T-cell (primary cell): ENCODE data around the gene FOXN3. TPM values are rescaled to one million over a fixed set of nuclear protein-coding genes. Genes with fewer than 3 reads are reported as not detected.

ENCODE experiments used
- ATAC-seq, 4 experiments: fragments of 200-7000 bp in 3 of 4; fragments of 150-1000 bp in 1 of 4; cut with Tn5 transposase; replicated peaks in 1 of 4; 1 replicate in 3 of 4; 2 replicates in 1 of 4; pipeline ENCODE4 v1.10.0; 2021; ENCODE audit warnings: moderate library complexity in 3 of 4, mild to moderate bottlenecking in 2 of 4, moderate number of reproducible peaks in 1 of 4
- CTCF ChIA-PET, 2 donors: fragments of 300-600 bp; sonication (Branson Sonifier 250); formaldehyde crosslinking; loops; one replicate each; lab custom pipeline; 2022; ENCODE audit warnings: antibody characterized with exemption in 2 of 2; lab: Charles Lee
- POLR2A ChIA-PET, 2 donors: fragments of 300-600 bp; sonication (Branson Sonifier 250); formaldehyde crosslinking; loops; one replicate each; lab custom pipeline; 2022; ENCODE audit warnings: antibody characterized with exemption in 2 of 2; lab: Charles Lee
- DNase-seq, 35 experiments: peaks; one replicate each; pipeline versions ENCODE4 v3.0.0 to v3.0.0-alpha.2; 2013 to 2023
- H3K27ac ChIP-seq: one replicate; pipeline ENCODE4 v1.5.1; 2013; ENCODE audit warnings: low read length
- H3K27me3 ChIP-seq, 2 experiments: replicated peaks in 1 of 2; 1 replicate in 1 of 2; 2 replicates in 1 of 2; pipeline versions ENCODE4 v1.6.1 to v1.7.0; 2013; ENCODE audit warnings: low read length in 1 of 2, mixed read lengths in 1 of 2; ENCODE audit not compliant: control insufficient read depth in 2 of 2, insufficient read depth in 2 of 2; ENCODE audit errors: extremely low read depth in 1 of 2
- H3K36me3 ChIP-seq, 2 donors: 1 replicate in 1 of 2; 2 replicates in 1 of 2; pipeline versions ENCODE4 v1.6.1 to v1.7.0; 2013; ENCODE audit warnings: low read length in 1 of 2; ENCODE audit not compliant: control insufficient read depth in 2 of 2, insufficient read depth in 1 of 2; ENCODE audit errors: extremely low read depth in 1 of 2
- H3K4me1 ChIP-seq, 2 experiments: 1 replicate in 1 of 2; 2 replicates in 1 of 2; pipeline versions ENCODE4 v1.6.1 to v1.7.0; 2013; ENCODE audit warnings: low read length in 2 of 2, mixed read lengths in 1 of 2; ENCODE audit not compliant: insufficient read depth in 2 of 2, control insufficient read depth in 1 of 2; ENCODE audit errors: extremely low read depth in 1 of 2
- H3K4me3 ChIP-seq, 2 donors: 1 replicate in 1 of 2; 2 replicates in 1 of 2; pipeline versions ENCODE4 v1.5.1 to v1.7.0; 2013; ENCODE audit warnings: mild to moderate bottlenecking in 2 of 2, low read length in 1 of 2, moderate library complexity in 1 of 2; ENCODE audit not compliant: control insufficient read depth in 1 of 2; ENCODE audit errors: extremely low read depth in 1 of 2
- H3K9me3 ChIP-seq: 2 replicates; pipeline ENCODE4 v1.7.0; 2013
- H3K27ac Mint-ChIP-seq, 2 donors: one replicate each; pipeline ENCODE4 v1.8.0; 2020 to 2021; ENCODE audit warnings: mild to moderate bottlenecking in 2 of 2, mixed read lengths in 2 of 2
- H3K27me3 Mint-ChIP-seq, 2 donors: one replicate each; pipeline ENCODE4 v1.8.0; 2021 to 2022; ENCODE audit warnings: mixed read lengths in 2 of 2
- H3K36me3 Mint-ChIP-seq: one replicate; pipeline ENCODE4 v1.8.0; 2021; ENCODE audit warnings: mixed read lengths
- H3K4me1 Mint-ChIP-seq, 3 donors: one replicate each; pipeline ENCODE4 v1.8.0; 2020 to 2022; ENCODE audit warnings: mixed read lengths in 3 of 3, mild to moderate bottlenecking in 1 of 3
- H3K4me3 Mint-ChIP-seq, 3 donors: one replicate each; pipeline ENCODE4 v1.8.0; 2020 to 2022; ENCODE audit warnings: mild to moderate bottlenecking in 3 of 3, mixed read lengths in 3 of 3, moderate library complexity in 3 of 3
- H3K9me3 Mint-ChIP-seq, 3 donors: one replicate each; pipeline ENCODE4 v1.8.0; 2020 to 2022; ENCODE audit warnings: mixed read lengths in 3 of 3
- WGBS: methylation state at CpG from one replicate; pipeline ENCODE4 v1.1.5; 2013; ENCODE audit warnings: missing lambda C conversion rate; ENCODE audit not compliant: insufficient coverage; 5-methylcytosine and 5-hydroxymethylcytosine counted together
- total RNA-seq, 35 experiments: library from RNA in 6 of 35; stranded (reverse) in 6 of 35; fragments of 120-200 nt in 1 of 35; gene quantifications; one replicate each; pipeline versions ENCODE4 v1.2.1 to v1.2.4 and lab custom pipeline; 2013 to 2026

The FOXN3 gene
- total RNA-seq, 5 donors from 2014 or later (not counting 1 experiment from before 2014, with no cell fraction given): 92.8 to 176 (median 103) TPM

GRCh38 chr14:89317051-89317691 is 99.9 kb downstream of the FOXN3 start:
- CTCF ChIA-PET: no interaction called here
- H3K9me3 Mint-ChIP-seq: peaks cover 0 to 14% (median 5%) of the 10 kb centered on the region in 3 donors
- DNase-seq (no peak), ATAC-seq (no peak)
- peak overlapping the region in 1 of 2 donors; percentile 58 for H3K27ac Mint-ChIP-seq
- peaks cover 53% of the 10 kb centered on the region for H3K36me3 Mint-ChIP-seq
- Histone ChIP-seq H3K9me3 (peaks cover 2% of the 10 kb centered on the region), H3K36me3 (peaks cover 7 to 8% of the 10 kb centered on the region in 2 donors), H3K27me3 (no peaks in the 10 kb centered on the region), H3K4me3 (no peak overlapping the region), H3K4me1 (peaks cover 0 to 3% of the 10 kb centered on the region in 2 experiments), H3K27ac (no peak overlapping the region)
- WGBS: no CpG with 5 or more reads among the region's 4 CpGs
- POLR2A ChIA-PET: no interaction called here
- no peak overlapping the region for H3K4me3 Mint-ChIP-seq
- H3K27me3 Mint-ChIP-seq: no peaks in the 10 kb centered on the region
- H3K4me1 Mint-ChIP-seq: peaks cover 47 to 69% (median 65%) of the 10 kb centered on the region in 3 donors

DNA sequence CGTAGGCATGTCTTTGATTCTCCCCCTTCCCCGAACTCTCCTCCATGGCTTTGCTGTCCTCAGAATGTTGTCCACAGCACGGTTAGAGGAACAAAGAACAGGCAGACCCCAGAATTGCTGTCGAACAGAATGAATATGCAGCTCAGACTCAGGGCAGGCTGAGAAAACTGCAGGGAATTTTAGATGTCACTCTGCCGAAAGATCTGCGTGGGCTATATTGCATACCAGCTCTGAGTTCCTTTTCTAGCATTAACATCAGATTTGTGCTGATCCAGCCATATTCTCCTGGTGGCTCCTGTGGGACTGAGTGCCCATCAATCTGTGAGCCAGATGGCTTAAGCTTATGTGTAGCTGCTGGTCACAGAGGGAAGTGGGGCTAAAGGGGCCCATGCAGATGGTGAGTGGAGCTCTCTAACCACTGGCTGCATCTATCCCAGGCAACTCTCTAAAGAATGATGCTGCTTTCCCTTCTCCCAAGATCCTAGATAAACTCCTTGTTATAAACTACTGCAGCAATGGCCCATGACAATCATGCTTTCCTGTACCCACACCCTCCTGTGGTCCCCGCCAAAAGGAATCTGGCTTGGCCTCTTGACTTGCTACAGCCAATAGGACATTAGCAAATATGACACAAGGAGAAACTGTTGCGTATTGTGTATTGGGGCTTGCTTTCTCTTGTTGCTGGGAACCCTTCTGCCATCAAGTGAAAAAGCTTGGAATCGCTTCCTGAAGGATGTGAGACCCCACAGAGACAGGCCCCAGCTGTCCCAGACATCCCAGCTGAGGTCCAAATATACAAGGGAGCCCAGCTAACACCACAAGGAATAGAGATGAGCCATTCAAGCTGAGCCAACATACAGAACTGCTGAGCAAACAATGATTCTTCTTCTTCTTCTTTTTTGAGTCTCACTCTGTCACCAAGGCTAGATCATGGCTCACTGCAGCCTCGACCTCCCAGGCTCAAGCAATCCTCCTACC is 101.3 kb downstream of the FOXN3 start:
- peaks cover 47% of the 10 kb centered on the region for H3K36me3 Mint-ChIP-seq
- H3K4me3 Mint-ChIP-seq: no peak overlapping the region
- DNase-seq (no peak), ATAC-seq (no peak)
- H3K27me3 ChIP-seq: no peaks in the 10 kb centered on the region
- no peaks in the 10 kb centered on the region for H3K27me3 Mint-ChIP-seq
- no peak overlapping the region for H3K27ac Mint-ChIP-seq
- H3K36me3 ChIP-seq: peaks cover 7 to 8% of the 10 kb centered on the region in 2 donors
- peaks cover 0 to 14% (median 5%) of the 10 kb centered on the region in 3 donors for H3K9me3 Mint-ChIP-seq
- no peak overlapping the region for H3K27ac ChIP-seq
- H3K4me1 Mint-ChIP-seq: peaks cover 45 to 64% (median 60%) of the 10 kb centered on the region in 3 donors
- ChIA-PET CTCF (interaction anchor here in 1 of 2 donors (0.5 kb wide), 1 partner anchor 81 kb away, joined by 3 read pairs; no protein-coding TSS in a partner anchor), POLR2A (no interaction called here)
- H3K4me3 ChIP-seq: no peak overlapping the region
- WGBS: 100% methylated on average over 6 of the region's 10 CpGs
- H3K9me3 ChIP-seq: peaks cover 2% of the 10 kb centered on the region
- H3K4me1 ChIP-seq: peaks cover 0 to 3% of the 10 kb centered on the region in 2 experiments

- no peak for DNase-seq
- H3K27ac ChIP-seq: no peak overlapping the region
- ChIA-PET POLR2A (interaction anchor here in 1 of 2 donors (0.5 kb wide), 1 partner anchor 445 kb away, joined by 3 read pairs; no protein-coding TSS in a partner anchor), CTCF (interaction anchor here in 1 of 2 donors (0.6 kb wide), 1 partner anchor 137 kb away, joined by 11 read pairs; no protein-coding TSS in a partner anchor)
- peaks cover 45 to 55% (median 52%) of the 10 kb centered on the region in 3 donors for H3K4me1 Mint-ChIP-seq
- WGBS: no CpG with 5 or more reads among the region's 2 CpGs
- no peak overlapping the region for H3K4me3 ChIP-seq
- no peak for ATAC-seq
- H3K27ac Mint-ChIP-seq: no peak overlapping the region
- H3K36me3 Mint-ChIP-seq: peaks cover 32% of the 10 kb centered on the region
- H3K4me3 Mint-ChIP-seq: no peak overlapping the region
- peaks cover 0 to 3% of the 10 kb centered on the region in 2 experiments for H3K4me1 ChIP-seq
- peaks cover 5 to 10% of the 10 kb centered on the region in 2 donors for H3K36me3 ChIP-seq
- peaks cover 0 to 6% (median 5%) of the 10 kb centered on the region in 3 donors for H3K9me3 Mint-ChIP-seq
- no peaks in the 10 kb centered on the region for H3K9me3 ChIP-seq
- H3K27me3 Mint-ChIP-seq: no peaks in the 10 kb centered on the region
- H3K27me3 ChIP-seq: no peaks in the 10 kb centered on the region
Observed at GRCh38 chr14:89314274-89314673, 102.8 kb downstream of the FOXN3 start.

- Mint-ChIP-seq H3K4me1 (peaks cover 42 to 52% (median 46%) of the 10 kb centered on the region in 3 donors), H3K9me3 (no peaks in the 10 kb centered on the region), H3K36me3 (peaks cover 25% of the 10 kb centered on the region), H3K4me3 (no peak overlapping the region), H3K27ac (no peak overlapping the region), H3K27me3 (no peaks in the 10 kb centered on the region)
- WGBS: 100% methylated on average over 2 of the region's 5 CpGs
- H3K4me1 ChIP-seq: peaks cover 0 to 3% of the 10 kb centered on the region in 2 experiments
- ChIA-PET CTCF (no interaction called here), POLR2A (no interaction called here)
- no peaks in the 10 kb centered on the region for H3K27me3 ChIP-seq
- H3K27ac ChIP-seq: no peak overlapping the region
- H3K4me3 ChIP-seq: no peak overlapping the region
- DNase-seq (no peak), ATAC-seq (no peak)
- peaks cover 5 to 10% of the 10 kb centered on the region in 2 donors for H3K36me3 ChIP-seq
- no peaks in the 10 kb centered on the region for H3K9me3 ChIP-seq
Observed at GRCh38 chr14:89312932-89313331, 104.1 kb downstream of the FOXN3 start.

DNA sequence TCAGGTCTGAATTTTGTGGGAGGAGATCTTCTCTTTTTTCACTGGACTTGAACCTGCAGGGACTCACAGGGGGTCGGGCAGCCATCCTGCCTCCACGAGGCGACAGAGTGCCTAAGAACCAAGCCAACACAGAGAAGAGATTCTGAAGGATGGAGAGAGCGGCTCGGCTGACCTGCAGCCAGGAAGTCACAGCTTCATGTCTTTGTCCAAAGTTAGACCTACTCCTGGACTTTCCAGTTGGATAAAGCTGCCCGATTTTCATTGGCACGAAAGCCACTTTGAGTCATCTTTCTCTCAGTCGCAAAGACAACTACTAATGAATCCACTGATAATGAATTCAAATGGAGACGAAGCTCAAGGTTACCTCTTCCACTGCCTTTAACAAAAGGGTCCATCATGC is 106.8 kb downstream of the FOXN3 start:
- ChIA-PET POLR2A (no interaction called here), CTCF (no interaction called here)
- Mint-ChIP-seq H3K9me3 (no peaks in the 10 kb centered on the region), H3K4me3 (no peak overlapping the region), H3K36me3 (peaks cover 15% of the 10 kb centered on the region), H3K27me3 (no peaks in the 10 kb centered on the region), H3K4me1 (peaks cover 50 to 56% (median 53%) of the 10 kb centered on the region in 3 donors), H3K27ac (no peak overlapping the region)
- H3K4me1 ChIP-seq: peaks cover 2 to 3% of the 10 kb centered on the region in 2 experiments
- H3K27ac ChIP-seq: no peak overlapping the region
- DNase-seq (no peak), ATAC-seq (no peak)
- WGBS: 95% methylated on average over 7 of the region's 9 CpGs
- no peak overlapping the region for H3K4me3 ChIP-seq
- no peaks in the 10 kb centered on the region for H3K9me3 ChIP-seq
- H3K36me3 ChIP-seq: peaks cover 5% of the 10 kb centered on the region in 2 donors
- H3K27me3 ChIP-seq: no peaks in the 10 kb centered on the region

DNA sequence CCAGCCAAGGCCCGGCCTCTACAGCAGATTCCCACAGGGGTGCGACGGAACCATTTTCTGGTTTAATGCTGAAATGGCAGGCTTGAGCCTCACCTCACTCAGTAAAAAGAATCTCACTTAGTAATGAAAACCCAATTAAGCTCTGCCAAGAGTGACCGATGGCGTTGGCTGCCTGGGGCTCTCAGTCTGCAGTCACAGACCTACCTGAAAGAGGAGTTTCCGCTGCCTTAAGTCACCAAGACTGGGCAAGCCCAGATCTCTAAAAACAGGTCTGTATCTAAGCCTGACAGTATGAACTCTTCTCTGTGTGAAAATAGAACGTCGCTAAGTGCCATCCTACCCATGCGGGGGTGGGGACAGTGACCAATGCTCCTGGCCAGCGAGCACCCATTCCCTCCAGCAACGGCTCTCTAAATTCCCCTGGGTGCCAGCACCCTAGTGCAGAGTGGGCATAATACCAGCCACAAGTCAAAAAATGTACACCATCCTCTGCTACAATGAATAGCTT is 107.3 kb downstream of the FOXN3 start:
- Histone ChIP-seq H3K4me1 (peaks cover 2 to 6% of the 10 kb centered on the region in 2 experiments), H3K4me3 (no peak overlapping the region), H3K9me3 (no peaks in the 10 kb centered on the region), H3K27ac (no peak overlapping the region), H3K27me3 (no peaks in the 10 kb centered on the region), H3K36me3 (peaks cover 3 to 4% of the 10 kb centered on the region in 2 donors)
- Mint-ChIP-seq H3K27me3 (no peaks in the 10 kb centered on the region), H3K4me1 (peaks cover 50 to 56% (median 53%) of the 10 kb centered on the region in 3 donors), H3K9me3 (no peaks in the 10 kb centered on the region), H3K36me3 (peaks cover 10% of the 10 kb centered on the region), H3K4me3 (no peak overlapping the region), H3K27ac (peak overlapping the region in 1 of 2 donors; percentile 11)
- POLR2A ChIA-PET: no interaction called here
- DNase-seq: no peak
- 88% methylated on average over 8 of the region's 11 CpGs for WGBS
- CTCF ChIA-PET: no interaction called here
- no peak for ATAC-seq
